CD4-positive, alpha-beta T cell treated with Interleukin-4 for 1 hour (primary cell): Measurements from ENCODE around the gene PGA5.

Experiments
- DNase-seq, 2 donors: peaks; one replicate each; pipeline ENCODE4 v3.0.0-alpha.2; 2020 to 2022

Gene PGA5

GRCh38 chr11:61297746-61298145 lies 56.8 kb downstream of the PGA5 start:
- DNase-seq, result no peak

- DNase-seq, result no peak
These were observed 57.8 kb downstream of the PGA5 start for GRCh38 chr11:61298663-61299244.
